Myocyte (in vitro differentiated cells): Measurements from ENCODE around the gene ACBD4. TPM values are rescaled to one million over a fixed set of nuclear protein-coding genes. Genes with fewer than 3 reads are reported as not detected.
A peak's percentile ranks its signal among the peaks of the same experiment; 100 is the strongest.

Source experiments
- DNase-seq: peaks from one replicate; pipeline ENCODE4 v3.0.0-alpha.2; 2012; ENCODE audit warnings: low read depth
- total RNA-seq: library from RNA; depleted of rRNA; stranded (reverse); fragments of >200 nt; gene quantifications from 2 replicates; pipeline ENCODE4 v1.2.3, GENCODE V29; 2014

Gene ACBD4
- total RNA-seq, 1 donor from 2014 or later: 6.0 TPM

DNA sequence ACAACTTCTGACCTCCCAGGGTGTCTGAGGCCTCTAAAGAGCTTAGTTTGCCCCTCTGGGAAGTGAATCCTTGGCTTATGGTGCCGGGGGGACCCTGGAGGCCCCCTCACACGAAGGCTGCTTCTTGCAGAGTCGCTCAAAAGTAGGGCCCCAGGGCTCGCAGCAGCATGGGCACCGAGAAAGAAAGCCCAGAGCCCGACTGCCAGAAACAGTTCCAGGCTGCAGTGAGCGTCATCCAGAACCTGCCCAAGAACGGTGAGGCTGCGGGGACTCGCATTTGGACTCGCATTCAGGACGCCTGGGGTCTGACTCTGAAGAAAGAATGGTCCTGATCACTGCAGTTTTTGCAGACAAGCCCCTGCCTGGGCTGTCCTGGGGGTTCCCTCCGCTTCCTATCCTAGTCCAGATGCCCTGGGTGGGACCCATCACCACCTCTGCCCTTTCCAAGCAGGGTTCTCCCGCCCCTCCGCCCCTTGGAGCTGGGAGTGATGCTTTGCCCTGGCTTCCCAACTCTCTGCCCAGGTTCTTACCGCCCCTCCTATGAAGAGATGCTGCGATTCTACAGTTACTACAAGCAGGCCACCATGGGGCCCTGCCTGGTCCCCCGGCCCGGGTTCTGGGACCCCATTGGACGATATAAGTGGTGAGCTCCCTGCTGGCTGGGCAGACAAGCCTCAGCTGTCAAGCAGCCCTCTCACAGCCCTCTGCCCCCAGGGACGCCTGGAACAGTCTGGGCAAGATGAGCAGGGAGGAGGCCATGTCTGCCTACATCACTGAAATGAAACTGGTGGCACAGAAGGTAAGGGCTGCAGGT is 698 bp downstream of the ACBD4 start:
- no peak for DNase-seq

- DNase-seq: no peak
These were observed 1.5 kb downstream of the ACBD4 start for GRCh38 chr17:45136846-45137560.

DNA sequence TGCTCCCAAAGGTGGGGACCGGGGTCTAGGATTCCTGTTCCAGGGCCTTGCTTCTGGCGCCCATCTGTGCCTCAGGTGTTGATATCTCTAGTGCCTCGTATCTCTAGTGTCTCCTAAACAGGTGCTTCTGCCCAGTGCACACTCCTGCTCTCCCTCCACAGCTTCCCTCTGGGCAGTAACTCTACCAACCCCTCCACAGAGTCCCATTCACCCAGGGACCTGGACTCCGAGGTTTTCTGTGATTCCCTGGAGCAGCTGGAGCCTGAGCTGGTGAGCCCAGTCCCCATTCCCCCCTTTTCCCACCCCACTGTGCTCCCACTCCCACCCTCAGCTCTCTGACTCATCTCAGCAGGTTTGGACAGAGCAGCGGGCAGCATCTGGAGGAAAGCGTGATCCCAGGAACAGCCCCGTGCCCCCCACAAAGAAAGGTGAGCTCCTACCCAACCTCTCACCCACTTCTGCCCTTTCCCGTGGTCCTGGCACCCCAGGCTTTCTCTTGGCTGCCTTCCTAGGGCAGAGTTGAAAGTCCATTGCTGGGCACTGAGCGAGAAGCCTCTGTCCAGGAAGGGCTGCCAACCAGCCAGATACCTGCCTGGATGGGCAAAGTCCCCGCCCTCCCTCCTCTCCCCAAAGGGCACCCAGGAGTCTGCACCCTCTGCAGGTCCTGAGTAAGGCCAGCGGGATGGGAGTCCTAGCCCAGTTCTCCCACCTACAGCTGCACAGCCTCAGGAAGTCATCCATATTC is 2.2 kb downstream of the ACBD4 start:
- no peak for DNase-seq

- no peak for DNase-seq
These were observed 3.5 kb downstream of the ACBD4 start for GRCh38 chr17:45138911-45139532.

GRCh38 chr17:45139533-45139920 is 4.0 kb downstream of the ACBD4 start:
- DNase-seq: no peak

- no peak for DNase-seq
These were observed 7.7 kb downstream of the ACBD4 start for GRCh38 chr17:45143094-45143670.

- DNase-seq: no peak
These were observed 8.3 kb downstream of the ACBD4 start for GRCh38 chr17:45143767-45144198.

- DNase-seq: no peak
These were observed 8.9 kb downstream of the ACBD4 start for GRCh38 chr17:45144199-45145034.

GRCh38 chr17:45145035-45145389 is 9.5 kb downstream of the ACBD4 start:
- no peak for DNase-seq

DNA sequence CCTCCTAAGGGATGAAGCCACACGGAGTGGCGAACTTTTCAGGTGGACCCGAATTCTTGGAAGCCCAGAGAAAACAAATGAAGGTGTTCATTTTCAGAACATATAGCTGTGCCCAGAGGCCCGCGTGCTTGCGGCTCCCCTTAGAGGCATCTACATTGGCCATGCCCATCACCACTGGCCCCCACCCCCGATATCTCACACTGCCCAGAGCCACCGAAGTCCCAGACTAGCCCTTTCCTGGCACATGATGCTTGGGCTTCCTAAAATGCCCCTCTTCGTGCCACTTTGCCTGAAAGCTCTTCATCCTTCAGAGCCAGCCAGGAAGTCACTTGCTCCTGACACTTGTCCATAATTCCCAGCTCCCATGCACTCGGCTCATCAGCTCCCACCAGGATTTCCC is 10.7 kb downstream of the ACBD4 start:
- no peak for DNase-seq

GRCh38 chr17:45146592-45146889 is 11.1 kb downstream of the ACBD4 start:
- no peak for DNase-seq

DNA sequence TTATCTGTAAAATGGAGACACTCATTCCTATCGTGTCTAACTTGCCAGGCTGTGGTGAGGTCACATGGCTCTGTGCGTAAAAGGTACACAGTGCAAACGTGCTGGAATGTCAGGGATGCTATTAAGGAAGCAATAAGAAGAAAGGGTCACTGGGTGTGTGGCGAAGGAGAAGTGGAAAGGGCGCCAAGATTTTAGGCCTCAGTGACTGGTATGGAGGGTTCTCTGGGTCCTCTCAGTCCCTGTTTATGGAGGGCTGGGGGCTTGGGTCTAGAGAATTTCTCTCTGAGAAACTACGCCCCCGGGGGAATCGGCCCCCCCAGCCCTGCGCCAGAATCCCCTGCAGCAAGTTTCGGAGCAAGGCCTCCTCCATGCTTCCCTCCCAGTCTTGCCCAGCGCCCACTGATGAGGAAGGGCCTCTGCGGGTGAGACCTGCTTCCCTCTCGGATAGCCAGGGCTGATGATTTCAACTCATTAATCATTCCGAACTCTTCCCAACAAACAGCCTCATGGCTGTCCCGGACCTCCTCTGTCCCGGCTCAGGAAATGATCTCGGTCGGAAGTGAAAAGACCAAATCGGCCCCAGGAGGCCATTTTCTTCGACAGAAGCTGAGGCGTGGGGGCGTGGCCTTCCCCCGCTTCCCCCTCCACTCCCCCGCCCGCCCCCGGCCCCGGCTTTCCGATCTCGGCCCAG is 11.5 kb downstream of the ACBD4 start:
- peak; percentile 83 for DNase-seq

DNA sequence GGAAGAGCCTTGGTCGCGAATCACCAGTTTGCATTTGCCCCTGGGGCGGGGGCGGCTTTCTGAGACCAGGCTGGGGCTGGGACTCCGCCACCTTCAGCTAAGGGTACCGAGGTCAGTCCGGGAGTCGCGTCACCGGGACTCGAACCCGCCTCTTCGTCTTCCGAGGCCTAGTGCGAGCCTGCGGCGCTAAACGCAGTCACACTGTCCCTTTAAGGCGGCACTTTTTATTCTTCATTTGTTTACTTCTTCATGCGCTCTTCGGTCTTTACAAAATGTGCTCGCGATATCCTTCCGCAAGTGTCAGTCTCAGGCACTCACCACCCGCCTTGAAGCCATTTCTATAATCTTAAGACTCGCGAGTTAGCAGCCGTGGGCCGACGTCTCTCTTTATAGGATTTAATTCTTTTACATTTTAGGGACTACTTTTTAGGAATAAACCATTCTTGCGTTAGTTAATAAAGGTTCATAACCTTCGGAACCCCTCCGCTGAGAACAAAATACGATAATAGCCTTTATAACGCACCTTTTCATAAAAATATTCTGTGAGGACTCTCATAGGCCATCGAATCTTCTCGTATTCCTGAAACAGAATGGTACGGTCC is 12.2 kb downstream of the ACBD4 start:
- peak; percentile 94 for DNase-seq

- DNase-seq: peak; percentile 100
These were observed 12.9 kb downstream of the ACBD4 start, which contains the start of gene HEXIM1 for GRCh38 chr17:45148183-45149036. HEXIM1 (plus strand) TSS chr17:45148475; CDS start chr17:45149191, 716 bp downstream.

GRCh38 chr17:45149037-45149668 is 13.7 kb downstream of the ACBD4 start:
- DNase-seq: peak; percentile 95

DNA sequence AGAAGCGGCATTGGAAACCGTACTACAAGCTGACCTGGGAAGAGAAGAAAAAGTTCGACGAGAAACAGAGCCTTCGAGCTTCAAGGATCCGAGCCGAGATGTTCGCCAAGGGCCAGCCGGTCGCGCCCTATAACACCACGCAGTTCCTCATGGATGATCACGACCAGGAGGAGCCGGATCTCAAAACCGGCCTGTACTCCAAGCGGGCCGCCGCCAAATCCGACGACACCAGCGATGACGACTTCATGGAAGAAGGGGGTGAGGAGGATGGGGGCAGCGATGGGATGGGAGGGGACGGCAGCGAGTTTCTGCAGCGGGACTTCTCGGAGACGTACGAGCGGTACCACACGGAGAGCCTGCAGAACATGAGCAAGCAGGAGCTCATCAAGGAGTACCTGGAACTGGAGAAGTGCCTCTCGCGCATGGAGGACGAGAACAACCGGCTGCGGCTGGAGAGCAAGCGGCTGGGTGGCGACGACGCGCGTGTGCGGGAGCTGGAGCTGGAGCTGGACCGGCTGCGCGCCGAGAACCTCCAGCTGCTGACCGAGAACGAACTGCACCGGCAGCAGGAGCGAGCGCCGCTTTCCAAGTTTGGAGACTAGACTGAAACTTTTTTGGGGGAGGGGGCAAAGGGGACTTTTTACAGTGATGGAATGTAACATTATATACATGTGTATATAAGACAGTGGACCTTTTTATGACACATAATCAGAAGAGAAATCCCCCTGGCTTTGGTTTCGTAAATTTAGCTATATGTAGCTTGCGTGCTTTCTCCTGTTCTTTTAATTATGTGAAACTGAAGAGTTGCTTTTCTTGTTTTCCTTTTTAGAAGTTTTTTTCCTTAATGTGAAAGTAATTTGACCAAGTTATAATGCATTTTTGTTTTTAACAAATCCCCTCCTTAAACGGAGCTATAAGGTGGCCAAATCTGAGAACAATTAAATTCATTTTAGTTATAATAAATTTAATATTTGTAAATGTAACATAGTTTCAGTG is 14.5 kb downstream of the ACBD4 start:
- DNase-seq: peak; percentile 63
